GM21786 (cell line): ENCODE data around the gene KLF7.
A peak's percentile ranks its signal among the peaks of the same experiment; 100 is the strongest.

Experiments
- ATAC-seq: cut with Tn5 transposase; IDR thresholded peaks from one replicate; pipeline ENCODE4 v1.9.1; 2021; ENCODE audit not compliant: unreplicated experiment

KLF7 gene

DNA sequence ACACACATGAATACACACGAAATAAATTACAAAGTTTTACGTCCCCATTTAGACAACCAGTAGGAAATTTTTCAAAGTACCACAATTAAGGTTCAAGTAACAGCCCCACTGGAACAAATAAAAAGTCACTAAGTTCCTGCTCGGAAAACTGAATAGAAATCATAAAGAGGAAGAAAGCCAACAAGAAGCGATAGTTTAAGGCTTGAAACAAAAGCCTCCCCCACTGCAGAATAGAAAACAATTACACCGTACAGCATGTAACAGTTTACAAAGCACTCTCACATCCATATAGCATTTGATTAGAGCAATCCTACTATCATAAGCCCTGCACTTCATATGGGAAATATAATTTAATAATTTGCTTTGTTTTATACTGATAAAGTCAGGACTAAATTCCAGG is 15.5 kb downstream of the KLF7 start:
- no peak for ATAC-seq

DNA sequence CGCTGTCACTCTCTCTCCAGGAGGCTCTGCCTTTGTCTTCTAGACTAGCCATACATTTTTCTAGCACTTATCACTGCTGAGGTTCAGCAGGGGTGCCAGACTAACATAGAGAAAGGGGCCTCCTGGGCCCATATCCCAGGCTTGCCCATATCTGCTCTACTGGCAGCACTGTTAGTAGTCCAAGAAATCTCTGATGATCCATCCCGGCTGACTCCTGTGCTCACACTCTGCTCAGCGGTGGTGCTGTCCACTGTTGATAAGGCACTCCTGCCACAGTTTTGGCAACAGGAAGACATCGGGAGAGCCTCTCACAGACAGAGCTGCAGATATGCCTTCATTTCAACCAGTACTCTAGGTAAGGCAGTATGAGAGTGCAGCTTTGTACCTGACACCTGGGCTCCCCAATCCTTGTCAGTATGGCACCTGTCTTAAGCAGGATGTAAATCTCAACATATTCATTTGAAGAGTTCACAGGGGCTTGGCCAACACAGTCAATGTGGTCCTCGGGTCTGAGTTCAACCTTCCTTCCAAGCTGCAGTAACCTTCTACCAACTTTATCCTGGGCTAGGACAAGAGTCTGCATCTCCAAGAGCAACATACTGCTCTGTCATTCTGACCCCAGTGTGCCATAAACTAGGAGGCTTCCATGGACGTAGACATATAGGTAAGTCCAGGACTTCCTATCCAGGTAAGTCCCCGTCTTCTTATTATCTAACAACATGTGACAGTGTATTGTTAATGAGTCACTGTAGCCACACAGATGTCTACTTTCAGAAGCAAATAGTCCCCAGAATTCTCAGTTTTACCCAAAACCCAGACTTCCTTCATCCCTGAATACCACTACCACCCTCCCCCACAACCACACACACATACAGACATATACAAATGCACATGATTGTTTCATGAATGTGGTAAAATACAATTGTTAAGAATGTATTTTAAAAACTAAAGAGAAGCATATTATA is 16.2 kb downstream of the KLF7 start:
- ATAC-seq = peak; percentile 91

DNA sequence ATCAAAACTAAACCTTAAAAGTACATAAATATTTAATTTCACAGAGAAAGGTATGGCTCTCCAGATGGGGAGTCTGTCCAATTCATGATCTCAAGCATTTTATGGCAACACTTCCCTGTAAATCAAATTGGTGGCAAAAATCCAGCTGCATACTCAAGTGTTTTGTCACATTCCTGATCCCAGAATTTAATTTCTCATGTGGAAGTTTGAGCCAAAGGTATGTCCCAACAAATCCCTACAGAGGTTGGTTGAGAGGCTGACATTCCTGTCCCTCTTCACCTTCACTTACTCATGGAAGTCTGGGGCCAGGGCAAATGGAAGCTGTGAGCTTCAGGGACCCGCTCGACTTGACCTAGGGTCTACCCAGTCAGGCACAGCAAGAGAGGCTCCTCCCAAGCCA is 17.7 kb downstream of the KLF7 start:
- no peak for ATAC-seq

DNA sequence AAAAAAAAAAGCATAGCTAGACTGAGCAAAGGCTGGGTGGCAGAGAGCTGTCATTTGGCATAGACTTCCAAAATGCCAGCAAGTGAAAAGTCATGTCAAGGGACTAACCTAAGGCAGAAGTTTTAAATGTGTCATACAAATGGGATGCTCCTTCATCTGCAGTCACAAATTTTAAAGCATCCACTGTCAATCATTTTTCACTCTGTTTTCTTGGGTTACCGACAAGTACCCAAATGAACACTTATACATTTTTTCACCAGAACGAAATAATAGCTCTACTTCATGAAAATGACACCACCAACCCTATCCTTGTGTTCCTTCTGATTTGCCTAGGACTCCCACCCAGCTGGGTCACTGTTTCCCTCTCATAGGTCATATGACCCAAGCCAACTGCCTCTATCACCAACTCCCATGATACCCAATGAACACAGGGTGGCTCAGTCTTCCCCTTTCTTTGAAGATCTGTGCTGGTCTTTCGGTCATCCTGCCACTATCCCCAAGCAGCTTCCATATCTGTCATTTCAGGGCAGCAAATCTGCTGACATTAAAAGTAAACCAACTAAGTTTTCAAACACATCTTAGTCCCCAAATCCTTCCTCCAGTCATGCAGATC is 21.5 kb downstream of the KLF7 start:
- no peak for ATAC-seq

DNA sequence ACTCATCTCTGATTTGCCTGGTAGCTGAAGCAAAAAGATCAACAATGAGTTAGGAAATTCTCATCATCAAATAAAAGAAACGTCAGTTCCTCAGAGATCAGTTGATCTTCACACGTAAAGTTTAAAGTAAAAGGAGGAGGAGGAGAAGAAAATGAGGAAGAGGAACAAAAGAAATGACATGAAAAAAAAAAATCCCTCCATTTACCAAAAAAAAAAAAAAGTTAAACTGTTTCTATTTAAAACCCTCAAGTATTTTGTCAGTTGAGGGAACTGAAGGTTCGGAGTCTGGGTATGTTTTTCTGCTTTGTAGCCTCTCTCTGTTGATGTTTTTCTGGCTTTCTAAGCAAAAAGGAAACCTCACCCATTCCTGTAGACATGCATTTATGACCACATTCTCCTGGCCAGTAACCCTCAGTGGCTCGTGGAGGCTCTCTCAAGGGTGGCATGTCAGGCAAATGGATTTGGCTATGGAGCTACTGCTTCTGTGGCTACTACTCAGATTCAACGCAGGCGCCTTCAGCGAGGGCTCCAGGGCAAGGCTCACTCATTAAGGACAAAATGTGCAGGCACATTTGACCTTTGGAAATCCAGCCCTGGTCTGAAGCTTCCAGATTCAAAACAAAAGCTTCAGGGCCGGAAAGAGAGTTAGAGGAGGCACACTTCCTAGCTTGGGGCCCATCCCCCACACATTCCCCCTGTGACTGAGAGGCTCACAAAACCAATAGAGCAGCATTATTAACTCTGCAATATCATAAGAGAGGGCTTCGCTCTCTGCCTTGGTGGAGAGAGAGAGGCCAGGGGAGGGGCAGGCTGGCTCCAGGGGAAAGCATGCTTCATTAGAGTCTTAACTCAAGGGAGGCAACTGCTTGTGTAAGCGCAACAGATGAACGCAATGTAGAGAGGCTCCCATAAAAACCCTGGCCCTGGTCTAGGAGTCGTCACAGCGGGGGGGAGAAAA is 22.3 kb downstream of the KLF7 start:
- ATAC-seq = peak; percentile 58

DNA sequence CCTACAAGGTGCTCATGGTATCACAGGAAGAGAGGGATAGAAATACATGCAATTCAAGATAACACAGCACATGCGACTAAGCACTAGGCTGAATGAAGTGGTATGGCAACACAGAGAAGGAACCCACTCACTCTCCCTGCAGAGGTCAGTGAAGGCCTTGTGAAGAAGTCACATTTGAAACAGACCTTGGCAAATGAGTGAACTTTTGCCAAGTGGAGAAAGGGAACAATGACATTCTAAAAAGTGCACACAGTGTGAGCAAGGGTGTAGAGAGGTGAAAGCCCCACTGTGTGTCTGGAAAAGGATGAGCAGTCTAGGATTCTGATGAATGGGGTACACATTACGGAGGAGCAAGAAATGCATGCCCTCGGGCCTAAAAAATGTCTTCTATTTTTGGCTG is 23.3 kb downstream of the KLF7 start:
- no peak for ATAC-seq

DNA sequence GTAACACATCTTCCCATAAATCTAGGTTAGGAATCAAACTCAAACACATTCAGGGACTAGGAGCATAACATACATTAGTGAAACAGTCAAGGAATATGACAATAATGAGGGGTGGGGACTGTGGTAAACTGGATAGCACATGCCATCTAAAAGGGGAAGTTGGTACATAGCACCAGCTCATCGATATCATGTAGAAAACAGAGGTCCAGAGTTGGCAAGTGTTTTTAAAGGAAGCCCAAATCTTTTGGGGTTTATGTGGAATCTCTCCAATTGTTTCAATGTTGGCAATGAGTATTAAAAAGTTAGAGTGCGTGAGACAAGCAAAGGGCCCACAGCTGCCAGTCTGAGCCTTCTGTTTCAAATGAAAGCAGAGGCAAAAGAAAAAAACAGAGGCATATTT is 24.4 kb downstream of the KLF7 start:
- ATAC-seq = no peak

DNA sequence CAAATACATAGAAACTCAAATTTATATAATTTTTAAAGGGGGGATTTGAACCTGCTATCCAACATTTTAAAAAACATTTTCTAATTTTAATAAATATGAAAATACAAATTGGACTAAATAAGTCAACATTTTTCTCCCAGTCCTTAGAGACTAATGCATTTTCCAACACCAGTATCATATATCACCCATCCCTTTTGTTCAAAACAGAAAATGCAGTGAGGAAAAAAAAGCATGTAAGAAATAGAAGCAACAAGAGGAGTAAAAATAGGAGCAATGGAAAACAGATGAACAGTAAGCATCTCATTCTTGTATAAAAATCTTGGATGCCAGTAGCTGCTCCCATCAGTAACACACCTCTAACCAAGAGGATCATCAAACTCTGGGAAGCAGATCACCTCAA is 25.5 kb downstream of the KLF7 start:
- no peak for ATAC-seq

DNA sequence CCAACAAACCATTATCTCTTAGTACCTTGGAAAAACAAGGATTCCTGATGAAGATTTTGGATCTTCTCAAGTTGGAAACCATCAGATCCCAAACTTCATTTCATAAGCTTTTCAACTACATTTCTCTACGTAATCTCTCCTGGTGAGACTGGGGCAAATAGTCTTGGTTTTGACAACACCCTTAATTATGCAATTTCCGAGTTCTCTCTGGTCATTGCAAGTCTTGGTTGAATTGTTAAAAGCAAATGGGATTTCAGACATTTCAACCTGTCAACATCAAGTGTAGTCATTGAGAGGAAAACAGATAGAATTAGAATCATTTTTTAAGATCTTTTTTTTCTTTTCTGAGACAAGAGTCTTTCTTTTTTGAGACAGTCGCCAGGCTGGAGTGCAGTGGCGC is 26.2 kb downstream of the KLF7 start:
- no peak for ATAC-seq

DNA sequence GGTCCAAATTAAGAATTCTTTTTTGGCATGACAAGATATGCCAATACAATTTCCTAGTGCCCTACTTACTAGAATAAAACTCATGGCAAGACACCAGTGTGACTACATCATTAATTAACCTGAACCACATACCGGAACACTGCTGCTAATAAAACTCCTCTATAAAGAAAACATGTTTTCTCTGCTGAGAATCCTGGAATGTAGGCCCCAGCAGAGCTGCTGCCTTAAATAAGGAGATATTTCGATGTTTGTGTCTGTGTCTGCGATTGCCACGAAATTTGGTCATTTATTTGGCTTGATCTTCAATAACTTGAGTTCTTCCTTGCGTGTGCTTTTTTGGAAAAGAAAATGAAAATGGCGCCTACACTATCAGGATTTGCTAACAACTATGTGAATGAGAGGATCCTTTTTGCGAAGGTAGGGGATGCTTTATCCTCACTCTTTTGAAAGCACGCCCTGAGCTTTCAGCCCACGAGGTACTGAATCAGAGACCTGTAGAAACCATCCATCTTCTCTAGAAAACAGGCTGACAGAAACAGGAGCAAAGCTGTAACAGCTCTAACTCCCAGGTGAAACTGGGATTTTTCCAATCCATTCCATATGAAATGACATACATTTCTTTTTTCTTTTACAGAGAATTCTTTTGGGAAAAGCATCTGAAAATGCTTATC is 27.0 kb downstream of the KLF7 start:
- no peak for ATAC-seq

DNA sequence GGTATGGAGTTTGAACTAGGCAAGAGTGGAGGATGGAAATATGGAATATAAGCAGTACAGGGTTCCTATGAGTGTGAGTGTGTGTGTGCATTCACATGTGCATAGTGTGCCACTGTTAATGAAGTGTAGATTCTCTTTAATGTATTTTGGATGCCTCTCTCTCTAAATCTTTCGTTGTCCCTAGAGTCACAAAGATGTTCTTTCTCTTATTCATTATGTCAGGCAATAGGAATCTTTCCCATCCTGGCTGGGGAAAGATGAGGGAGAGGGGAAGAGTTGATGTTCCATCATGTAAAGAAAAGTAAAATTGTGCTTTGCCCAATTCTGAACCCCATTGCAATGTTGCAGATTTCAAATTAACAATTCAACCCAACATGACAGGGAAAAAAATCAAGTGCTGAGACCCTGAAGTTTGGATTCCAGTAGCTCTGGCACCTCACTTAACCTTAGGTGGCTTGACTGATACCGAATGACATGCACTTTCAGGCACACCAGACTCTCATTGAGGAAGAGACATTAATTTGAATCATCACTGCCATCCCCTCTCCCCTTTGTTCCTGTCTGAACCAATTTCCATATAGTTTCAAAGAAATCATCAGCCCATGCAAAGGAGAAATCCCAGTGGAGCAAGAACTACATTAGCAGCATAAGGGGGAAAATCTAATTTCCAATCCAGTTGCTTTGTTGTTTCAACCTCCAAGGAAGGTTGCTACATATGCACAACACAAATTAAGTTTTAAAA is 28.0 kb downstream of the KLF7 start:
- ATAC-seq = no peak

DNA sequence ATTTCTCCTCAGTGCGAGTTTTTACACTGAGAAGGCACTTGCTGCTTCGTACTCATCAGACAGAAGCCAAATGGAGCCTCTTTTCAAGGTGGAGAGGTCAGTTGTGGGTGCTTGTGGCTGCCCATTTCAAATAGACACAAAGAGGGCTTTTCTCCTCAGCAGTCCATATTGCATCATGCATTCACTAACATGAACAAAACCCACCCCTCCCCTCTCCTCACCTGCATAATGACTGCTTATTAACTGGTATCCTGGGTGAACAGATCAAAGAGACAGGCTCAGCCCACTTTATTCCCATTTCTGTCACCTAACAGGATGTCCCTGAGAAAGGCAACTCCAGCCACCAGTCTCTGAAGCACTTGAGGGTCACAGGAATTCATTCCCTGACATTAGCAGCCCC is 28.9 kb downstream of the KLF7 start:
- ATAC-seq = no peak

DNA sequence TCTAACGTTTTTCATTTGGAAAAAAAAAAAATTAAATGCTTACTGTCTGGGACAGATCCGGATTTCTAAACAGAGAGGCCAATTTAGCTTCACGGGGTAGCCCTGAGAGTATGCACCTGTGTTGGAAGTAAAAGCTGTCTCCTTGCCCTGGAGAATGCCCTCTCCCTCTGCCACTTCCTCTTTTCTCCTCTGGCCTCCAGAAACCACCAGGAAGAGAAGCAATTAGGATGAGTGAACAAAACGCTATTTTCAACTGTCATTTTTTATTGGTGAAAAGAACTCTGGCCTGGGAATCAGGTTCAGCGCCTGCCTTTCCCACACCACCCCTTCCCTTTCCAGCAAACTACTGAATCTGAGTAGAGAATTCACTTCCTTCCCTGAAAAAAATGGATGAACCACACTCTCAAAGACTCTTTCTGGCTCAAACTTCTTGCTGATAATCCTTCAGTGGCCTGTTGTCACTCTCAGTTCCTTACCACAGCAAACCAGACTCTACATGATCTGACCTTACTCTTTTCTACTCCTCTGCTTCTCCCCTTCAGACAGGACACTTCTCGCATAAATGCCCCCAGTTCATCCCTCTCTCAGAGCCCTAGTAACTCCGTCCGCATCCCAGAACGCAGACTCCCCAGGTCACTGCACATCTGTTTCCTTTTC is 29.8 kb downstream of the KLF7 start:
- no peak for ATAC-seq

DNA sequence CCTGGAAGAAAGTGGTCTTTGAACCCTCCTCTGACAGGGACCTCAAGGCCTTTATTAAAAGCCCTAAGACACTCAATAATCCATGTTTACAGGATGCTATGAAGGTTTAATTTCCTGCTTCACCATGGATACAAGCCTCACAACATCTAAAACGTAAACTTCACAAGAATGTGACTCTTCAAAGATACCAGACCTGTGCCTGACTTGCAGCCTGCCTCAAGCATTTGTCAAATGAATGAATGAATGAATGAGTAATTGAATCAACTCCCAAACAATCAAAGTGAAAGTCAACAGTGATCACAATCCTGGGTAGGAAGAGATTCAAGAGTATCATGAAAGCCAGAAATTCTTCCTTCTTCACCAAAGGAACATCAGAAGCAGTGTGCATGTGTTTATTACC is 30.4 kb downstream of the KLF7 start:
- no peak for ATAC-seq

DNA sequence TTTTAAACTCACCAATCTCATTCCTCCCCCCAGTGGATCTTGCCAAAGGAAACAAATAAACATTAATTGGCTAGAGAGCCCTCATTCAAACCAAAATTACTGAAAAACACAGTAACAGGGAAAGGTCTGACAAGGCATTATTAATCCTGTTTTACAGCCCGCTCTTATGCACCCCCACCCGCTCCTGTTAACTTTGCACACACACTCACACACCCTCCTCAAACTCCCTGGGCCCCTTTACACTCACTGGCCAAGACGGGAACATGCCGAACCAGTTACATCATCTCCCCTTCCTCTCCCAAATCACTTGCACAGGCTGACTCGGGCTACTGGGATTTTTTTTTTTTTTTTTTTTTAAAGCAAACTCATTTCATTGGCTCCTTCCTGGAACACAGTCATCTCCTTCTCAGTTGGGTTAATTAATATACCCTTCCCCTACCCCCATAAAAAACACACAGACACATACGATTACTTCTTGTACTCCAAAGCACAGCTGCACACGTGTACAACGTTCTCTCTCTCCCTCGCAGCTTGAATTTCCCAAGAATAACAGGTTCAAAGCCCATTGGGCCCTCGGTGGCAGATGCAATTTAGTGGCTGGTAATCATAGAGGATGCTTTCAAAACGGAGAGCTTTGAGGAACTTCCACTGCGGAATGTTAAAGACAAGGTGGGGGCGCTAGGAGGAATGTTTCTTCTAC is 31.8 kb downstream of the KLF7 start:
- no peak for ATAC-seq

DNA sequence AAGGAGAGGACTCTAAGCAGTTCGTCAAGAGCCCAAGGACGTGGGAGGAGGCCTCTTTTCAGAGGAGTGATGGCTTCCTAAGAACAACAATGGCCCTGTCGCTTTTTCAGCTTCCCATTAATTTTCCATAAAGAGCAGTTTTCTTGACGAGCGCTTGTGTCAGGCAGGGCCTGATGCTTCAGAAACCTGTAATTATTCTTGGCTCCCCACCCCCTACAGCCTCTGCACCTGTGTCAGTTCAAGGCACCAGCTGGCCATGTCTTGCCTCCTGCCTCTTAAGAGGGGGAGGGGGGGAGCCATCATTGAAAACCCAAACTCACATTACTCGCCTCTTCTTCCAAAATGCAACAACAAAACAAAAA is 32.3 kb downstream of the KLF7 start:
- ATAC-seq = no peak

DNA sequence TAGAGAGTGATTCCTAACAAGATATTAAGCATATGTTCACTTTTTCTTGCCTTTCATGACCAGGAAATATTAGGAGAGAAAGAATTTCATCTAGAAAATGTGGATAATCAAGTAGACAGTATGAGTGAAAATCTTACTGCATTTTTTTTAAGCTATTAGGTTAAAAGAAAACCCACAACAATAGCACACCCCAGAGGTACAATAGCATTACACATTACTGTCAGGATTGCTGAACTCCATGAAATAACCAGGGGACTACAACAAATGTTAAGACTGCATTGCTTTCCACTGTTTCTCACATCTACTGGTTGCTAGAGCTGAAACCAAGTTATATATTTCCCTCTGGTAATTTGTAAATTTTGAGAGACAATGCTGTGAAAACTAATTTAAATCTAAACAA is 33.7 kb downstream of the KLF7 start:
- ATAC-seq = no peak

DNA sequence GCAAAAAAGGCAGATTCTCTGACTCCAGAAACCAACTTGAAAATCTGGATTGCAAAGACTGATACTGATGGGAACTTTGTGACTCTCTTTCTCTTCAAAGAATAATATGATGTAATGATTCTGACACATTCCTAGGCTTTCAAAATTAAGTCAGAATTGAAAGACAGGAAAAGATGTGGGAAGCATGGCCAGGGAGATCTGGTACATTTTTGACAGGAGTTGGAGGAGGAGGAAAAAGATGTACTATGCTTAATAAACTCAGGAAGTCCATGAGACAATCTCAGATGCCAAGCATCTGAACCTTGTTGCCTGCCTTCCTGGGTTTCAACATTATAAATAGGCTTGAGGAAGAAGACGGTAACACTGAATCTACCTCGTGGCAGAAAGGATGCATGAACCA is 34.2 kb downstream of the KLF7 start:
- no peak for ATAC-seq

DNA sequence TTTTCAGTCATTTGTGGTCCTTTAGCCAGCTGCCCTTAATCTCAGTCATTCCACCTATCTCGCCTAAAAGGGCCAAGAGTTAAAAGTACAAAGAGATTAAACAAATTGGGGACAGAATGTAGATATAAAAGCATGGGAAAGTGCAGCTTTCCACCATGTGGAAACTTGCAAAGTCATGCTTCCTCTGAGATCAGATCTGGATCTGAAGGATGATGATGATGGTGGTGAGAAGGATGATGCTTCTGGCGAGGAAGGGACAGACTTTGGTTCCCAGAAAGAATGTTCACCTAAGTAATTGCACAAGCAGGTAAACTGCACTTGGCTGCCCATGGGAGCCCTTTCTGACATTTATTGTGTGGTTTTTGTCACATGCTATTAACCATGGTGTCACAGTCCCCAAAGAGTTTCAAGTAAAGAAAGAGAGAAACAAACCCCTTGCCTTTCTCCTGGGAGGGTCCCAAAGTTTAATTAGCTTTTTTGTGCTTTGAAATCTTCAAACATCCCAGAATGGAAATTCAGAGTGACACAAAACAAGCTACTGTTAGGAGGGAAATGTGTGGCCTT is 34.7 kb downstream of the KLF7 start:
- no peak for ATAC-seq
